HG03280 (cell line): ENCODE results near the gene SLC7A9.
"Not testable (repeated sequence)": the region's sequence is repeated elsewhere in the genome, so short reads cannot be mapped to it uniquely, and the experiment has no call there.

ENCODE experiments used
- ATAC-seq: cut with Tn5 transposase; IDR thresholded peaks from one replicate; pipeline ENCODE4 v1.9.1; 2021; ENCODE audit warnings: mild to moderate bottlenecking, moderate library complexity; ENCODE audit not compliant: unreplicated experiment

Gene SLC7A9

DNA sequence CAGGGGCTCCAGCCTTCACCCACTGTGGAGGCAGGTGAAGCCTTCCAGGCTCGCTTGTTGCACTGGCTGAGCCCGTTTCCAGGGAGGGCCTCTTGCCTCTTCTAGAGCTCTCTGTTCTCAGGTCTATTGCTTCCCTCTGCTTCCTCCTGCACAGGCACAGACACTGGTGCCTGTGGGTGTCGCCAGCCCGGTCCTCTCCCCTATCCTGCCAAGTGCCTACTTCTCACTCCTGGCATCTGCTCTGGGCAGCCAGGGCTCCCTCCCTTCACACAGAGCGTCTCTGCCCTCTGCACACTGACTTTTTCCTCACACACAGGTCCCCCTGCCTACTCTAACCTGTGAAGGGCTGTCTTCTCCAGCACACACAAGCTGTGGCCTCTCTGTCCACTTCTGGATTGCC is 60.3 kb downstream of the SLC7A9 start:
- no peak for ATAC-seq

DNA sequence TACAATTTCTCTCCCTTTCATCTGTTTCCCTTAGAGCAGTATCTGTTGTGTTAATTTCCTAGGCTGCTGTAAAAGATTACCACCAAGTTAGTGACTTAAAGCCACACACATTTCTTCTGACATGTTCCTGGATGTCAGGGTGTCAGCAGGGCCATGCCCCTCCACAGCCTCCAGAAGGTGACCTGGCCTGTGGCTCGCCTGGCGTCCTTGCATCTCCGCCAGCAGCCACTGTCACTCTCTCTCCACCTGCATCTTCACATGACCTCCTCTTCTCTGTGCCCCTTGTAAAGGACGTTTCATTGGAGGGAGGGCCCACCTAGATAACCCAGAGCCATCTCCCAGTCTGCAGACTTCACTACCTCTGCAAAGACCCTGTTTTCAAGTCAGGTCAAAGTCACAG is 61.3 kb downstream of the SLC7A9 start:
- ATAC-seq: no peak

DNA sequence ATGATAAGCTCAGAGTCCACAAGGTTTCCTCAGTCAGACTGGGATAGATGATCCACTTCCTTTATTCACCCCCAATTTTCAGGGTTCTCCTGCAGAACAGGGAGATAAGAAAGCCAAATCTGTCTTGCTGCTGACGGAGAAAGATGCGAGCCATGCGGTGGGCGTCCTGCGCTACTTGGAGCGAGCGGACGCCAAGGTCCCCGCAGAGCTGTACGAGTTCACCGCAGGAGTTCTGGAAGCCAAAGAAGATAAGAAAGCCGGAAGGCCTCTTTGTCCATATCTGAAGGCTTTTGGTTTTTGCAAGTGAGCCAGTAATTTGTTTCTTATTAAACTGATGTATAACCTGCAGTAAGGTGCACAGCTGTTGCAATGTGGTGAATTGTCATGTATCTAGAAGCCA is 66.7 kb downstream of the SLC7A9 start:
- ATAC-seq: no peak

DNA sequence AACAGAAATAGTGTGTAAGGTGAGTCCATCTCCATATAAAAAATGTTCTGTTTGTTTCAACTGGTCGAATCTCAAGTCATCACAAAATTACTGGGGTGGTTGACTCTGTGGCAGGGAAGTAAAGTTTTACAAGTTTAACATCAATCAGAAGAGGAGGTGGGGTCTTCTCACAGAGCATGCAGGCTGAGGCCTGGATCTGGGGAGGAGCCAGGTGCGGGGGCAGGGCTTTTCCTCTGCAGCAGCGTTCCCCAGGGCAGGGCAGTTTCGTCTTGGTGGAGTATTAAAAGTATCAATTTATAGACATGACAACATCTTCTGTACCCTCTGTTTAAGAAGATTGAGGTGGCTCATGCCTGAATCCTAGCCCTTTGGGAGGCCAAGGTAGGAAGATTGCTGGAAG is 68.8 kb downstream of the SLC7A9 start:
- no peak for ATAC-seq

DNA sequence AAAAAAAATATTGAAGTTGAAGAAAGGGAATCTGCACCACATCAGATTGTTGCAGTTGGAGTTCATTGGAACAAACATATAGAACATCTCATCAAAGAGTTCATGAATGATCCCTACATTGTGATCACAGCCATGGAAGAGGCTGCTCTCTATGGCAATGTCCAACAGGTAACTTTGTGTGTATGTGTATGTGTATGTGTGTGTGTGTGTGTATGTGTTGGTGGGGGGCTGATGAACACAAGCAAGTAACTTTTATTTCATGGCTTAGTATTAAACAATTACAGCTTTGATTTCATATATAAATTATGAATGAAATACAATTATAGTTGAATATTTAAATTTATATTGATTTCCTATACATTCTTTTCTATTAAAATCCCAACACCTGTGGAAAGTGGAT is 69.4 kb downstream of the SLC7A9 start:
- no peak for ATAC-seq

DNA sequence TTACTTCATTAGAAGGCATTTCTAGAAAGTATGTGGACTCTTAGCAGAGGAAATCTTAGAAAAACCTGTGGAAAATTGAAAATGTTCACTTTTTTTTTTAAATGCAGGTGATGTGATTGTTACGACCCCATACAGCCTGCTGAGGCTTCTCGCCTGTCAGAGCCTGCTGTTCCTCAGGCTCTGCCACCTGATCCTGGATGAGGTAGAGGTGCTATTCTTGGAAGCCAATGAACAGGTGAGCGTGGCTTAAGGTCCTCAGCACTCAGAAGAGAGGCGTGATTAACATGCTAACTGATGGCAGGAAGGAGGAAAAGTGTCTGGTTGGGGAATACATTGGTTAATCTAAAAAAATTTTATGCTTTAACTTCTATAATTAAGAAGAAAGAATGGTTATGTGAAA is 71.4 kb downstream of the SLC7A9 start:
- ATAC-seq: no peak

DNA sequence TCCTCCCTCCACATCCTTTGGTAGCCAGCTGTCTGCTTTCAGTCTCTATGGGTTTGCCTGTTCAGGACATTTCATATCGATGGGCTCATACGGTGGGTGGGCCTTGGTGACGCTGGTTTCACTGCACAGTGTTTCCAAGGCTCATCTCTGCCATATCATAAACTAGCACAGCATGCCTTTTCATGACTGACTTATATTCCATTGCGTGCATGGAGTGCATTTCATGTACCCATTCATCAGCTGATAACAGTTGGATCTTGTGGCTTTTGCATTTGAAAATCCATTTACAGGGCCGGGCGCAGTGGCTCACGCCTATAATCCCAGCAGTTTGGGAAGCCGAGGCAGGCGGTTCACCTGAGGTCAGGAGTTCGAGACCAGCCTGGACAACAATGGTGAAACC is 80.1 kb downstream of the SLC7A9 start:
- no peak for ATAC-seq

DNA sequence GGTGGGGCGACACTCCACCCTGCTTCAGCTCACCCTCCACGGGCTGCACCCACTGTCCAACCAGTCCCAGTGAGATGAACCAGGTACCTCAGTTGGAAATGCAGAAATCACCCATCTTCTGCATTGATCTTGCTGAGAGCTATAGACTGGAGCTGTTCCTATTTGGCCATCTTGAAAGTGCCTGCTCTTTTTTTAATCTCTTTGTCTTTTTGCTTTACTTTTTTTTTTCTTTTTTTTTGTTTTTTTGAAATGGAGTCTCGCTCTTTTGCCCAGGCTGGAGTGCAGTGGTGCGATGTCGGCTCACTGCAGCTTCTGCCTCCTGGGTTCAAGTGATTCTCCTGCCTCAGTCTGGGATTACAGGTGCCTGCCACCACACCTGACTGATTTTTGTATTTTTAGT is 81.7 kb downstream of the SLC7A9 start:
- not testable (repeated sequence) for ATAC-seq

DNA sequence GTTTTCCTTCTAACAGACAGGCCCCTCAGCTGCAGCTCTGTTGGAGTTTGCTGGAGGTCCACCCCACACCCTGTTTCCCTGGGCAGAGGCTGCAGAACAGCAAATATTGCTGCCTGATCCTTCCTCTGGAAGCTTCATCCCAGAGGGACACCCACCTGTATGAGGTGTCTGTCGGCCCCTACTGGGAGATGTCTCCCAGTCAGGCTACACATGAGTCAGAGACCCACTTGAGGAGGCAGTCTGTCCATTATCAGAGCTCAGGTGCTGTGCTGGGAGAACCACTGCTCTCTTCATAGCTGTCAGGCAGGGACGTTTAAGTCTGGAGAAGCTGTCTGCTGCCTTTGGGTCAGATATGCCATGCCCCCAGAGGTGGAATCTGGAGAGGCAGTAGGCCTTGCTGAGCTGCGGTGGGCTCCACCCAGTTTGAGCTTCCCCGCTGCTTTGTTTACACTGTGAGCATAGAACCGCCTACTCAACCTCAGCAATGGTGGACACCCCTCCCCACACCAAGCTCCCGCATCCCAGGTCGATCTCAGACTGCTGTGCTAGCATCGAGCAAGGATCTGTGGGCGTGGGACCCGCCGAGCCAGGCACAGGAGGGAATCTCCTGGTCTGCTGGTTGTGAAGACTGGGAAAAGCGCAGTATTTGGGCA is 82.3 kb downstream of the SLC7A9 start:
- ATAC-seq: not testable (repeated sequence)

DNA sequence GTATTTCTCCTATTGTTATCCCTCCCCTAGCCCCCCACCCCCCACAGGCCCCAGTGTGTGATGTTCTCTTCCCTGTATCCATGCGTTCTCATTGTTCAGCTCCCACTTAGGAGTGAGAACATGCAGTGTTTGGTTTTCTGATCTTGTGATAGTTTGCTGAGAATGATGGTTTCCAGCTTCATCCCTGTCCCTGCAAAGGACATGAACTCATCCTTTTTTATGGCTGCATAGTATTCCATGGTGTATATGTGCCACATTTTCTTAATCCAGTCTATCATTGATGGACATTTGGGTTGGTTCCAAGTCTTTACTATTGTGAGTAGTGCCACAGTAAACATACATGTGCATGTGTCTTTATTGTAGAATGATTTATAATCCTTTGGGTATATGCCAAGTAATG is 87.5 kb downstream of the SLC7A9 start:
- not testable (repeated sequence) for ATAC-seq

DNA sequence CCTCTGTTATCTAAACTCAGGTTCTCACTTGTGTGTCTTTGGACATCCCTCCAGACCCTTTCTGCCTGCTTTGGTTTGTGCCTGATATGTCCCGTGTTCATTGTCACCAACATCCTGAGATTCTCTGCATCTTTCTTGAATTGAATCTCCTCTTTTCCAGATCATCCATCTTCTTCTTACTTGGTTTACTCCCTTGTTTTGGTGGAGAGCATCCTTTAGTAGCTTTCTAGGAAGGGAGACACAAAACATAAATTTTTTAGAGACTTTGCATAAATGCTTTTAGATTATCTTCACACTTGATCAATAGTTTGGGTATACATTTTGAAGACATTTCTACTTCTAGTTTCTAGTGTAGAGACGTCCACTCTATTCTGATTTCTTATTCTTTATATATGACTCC is 88.3 kb downstream of the SLC7A9 start:
- no peak for ATAC-seq
